ENCODE measurements around the gene USP3.

USP3 gene

GRCh38 chr15:63469984-63470383 lies 34.4 kb upstream of the USP3 start:
- no peak for ATAC-seq
- peaks cover 40% of the 10 kb centered on the region for H3K4me1 Mint-ChIP-seq
- H3K4me3 Mint-ChIP-seq, result no peak overlapping the region

GRCh38 chr15:63473007-63473748 lies 31.2 kb upstream of the USP3 start:
- DNase-seq (ENCODE audit: low spot score in 2 of 2) (no peak), ATAC-seq (peak; percentile 5)
- peak overlapping the region; percentile 54 for H3K4me3 Mint-ChIP-seq
- no peaks in the 10 kb centered on the region for H3K36me3 Mint-ChIP-seq
- no peaks in the 10 kb centered on the region for H3K9me3 Mint-ChIP-seq
- peak overlapping the region; percentile 89 for H3K27ac Mint-ChIP-seq
- H3K4me1 Mint-ChIP-seq, result peaks cover 33% of the 10 kb centered on the region

More at GRCh38 chr15:63469984-63470383, 34.4 kb upstream of the USP3 start:
- Mint-ChIP-seq H3K27ac (peak overlapping the region; percentile 41), H3K9me3 (no peaks in the 10 kb centered on the region), H3K36me3 (no peaks in the 10 kb centered on the region)
- DNase-seq (ENCODE audit: low spot score in 2 of 2), result no peak

DNA sequence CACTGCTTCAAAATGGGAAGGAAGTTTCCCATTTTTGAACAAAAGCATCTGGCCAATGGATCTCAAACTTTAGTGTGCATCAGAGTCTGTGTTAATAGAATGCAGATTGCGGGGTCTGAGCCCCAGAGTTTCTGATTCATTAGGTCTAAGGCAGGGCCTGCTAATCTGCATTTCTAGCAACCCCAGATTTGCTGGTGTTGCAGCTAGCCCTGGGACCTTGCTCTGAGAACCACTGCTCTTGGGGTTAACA lies 30.7 kb upstream of the USP3 start:
- Mint-ChIP-seq H3K4me3 (peak overlapping the region; percentile 54), H3K9me3 (no peaks in the 10 kb centered on the region), H3K4me1 (peaks cover 33% of the 10 kb centered on the region), H3K36me3 (no peaks in the 10 kb centered on the region), H3K27ac (peak overlapping the region; percentile 89)
- DNase-seq (ENCODE audit: low spot score in 2 of 2) (no peak), ATAC-seq (peak; percentile 50)

GRCh38 chr15:63473999-63474809 lies 30.2 kb upstream of the USP3 start:
- H3K36me3 Mint-ChIP-seq, result no peaks in the 10 kb centered on the region
- ATAC-seq (peak; percentile 90), DNase-seq (ENCODE audit: low spot score in 2 of 2) (no peak)
- H3K9me3 Mint-ChIP-seq, result no peaks in the 10 kb centered on the region
- H3K4me1 Mint-ChIP-seq, result peaks cover 31% of the 10 kb centered on the region
- H3K4me3 Mint-ChIP-seq, result peak overlapping the region; percentile 54
- H3K27ac Mint-ChIP-seq, result peak overlapping the region; percentile 89

DNA sequence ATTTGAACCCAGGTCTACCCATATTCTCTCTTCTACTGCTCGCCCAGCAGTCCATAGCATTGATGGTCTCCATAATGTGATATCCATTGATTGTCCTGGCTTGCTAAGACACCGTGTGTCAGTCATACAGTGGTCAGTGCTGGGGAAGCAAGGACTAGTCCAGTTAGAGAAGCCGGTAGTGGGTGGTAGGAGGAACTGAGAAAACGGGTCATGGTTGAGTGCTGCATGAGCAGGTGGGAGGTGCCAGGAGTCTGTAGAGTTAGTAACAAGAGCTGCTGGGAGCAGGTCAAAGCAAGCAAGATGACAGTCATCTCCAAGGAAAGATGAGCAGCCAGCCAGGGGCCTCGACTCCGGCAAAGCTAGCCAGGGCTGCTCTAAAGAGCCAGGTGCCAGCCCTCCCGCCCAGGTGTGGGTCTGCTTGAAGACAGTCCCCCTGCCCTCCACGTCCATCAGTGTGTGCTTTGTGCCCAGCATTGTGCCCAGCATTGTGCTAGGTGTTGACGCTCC lies 29.5 kb upstream of the USP3 start:
- Mint-ChIP-seq H3K4me3 (no peak overlapping the region), H3K36me3 (no peaks in the 10 kb centered on the region), H3K9me3 (no peaks in the 10 kb centered on the region), H3K4me1 (peaks cover 34% of the 10 kb centered on the region), H3K27ac (peak overlapping the region; percentile 89)
- ATAC-seq (peak; percentile 52), DNase-seq (ENCODE audit: low spot score in 2 of 2) (no peak)

DNA sequence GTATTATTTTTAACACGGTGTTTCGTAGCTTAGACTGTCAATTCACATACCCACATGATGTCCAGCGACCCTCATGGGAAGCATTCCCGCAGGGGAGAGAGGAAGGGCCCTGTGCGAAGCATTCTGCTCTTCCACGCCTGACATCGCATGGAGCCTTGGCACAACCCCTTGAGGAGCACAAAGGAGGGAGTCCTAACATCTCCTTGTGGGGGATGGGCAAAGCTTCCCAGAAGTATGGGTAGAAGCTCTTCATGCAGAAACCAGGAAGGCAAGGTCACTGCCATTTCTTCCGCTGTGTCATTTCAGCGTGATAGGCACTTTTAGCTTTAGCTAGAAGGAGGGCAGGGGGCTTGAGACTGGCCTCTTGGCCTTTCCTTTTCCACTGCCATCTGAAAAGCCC lies 28.7 kb upstream of the USP3 start:
- Mint-ChIP-seq H3K36me3 (no peaks in the 10 kb centered on the region), H3K27ac (no peak overlapping the region), H3K9me3 (no peaks in the 10 kb centered on the region), H3K4me3 (no peak overlapping the region), H3K4me1 (peaks cover 43% of the 10 kb centered on the region)
- ATAC-seq (no peak), DNase-seq (ENCODE audit: low spot score in 2 of 2) (no peak)

DNA sequence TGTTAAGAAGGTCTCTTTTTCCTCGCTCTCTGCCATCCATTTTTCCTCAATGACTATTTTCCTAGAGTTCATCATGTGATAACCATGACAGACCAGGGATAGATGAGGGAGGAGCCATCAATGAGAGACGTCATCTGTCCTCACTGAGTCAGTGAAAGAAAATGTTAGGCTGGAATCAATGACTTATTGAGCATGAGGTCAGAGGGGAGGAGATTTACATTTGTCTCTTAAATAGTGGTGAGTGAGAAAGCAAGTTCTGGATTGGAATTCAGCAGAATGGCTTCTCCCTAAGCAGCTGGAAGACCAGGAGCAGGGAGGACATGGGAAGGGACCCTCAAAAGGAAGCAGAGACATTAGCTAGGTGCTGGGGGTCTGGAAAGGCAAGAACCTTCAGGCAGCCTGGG lies 28.2 kb upstream of the USP3 start:
- ATAC-seq (no peak), DNase-seq (ENCODE audit: low spot score in 2 of 2) (no peak)
- Mint-ChIP-seq H3K9me3 (no peaks in the 10 kb centered on the region), H3K27ac (no peak overlapping the region), H3K36me3 (no peaks in the 10 kb centered on the region), H3K4me3 (no peak overlapping the region), H3K4me1 (peaks cover 48% of the 10 kb centered on the region)

DNA sequence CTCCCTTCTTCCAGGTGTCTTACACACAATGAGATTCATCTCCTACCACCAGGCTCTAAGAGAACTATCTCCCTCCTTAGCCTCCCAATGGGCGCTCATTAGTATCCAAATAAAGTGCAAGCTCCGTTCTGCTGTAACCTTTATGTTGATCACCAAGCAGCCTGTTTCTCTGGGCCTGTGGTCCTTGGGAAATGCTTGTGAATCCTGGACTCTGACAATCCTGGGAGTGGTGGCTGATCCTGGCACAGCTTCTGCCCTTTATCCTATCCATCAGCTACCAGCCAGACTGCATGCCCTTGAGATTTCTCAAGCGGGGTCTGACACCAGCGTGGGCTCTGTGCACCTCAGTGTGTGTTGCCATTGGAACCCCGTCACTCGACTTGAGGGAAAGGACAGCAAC lies 26.1 kb upstream of the USP3 start:
- no peak for ATAC-seq
- no peak for DNase-seq (ENCODE audit: low spot score in 2 of 2)
- Mint-ChIP-seq H3K4me1 (peaks cover 46% of the 10 kb centered on the region), H3K9me3 (no peaks in the 10 kb centered on the region), H3K36me3 (no peaks in the 10 kb centered on the region), H3K4me3 (no peak overlapping the region), H3K27ac (peak overlapping the region; percentile 68)

- H3K4me3 Mint-ChIP-seq, result no peak overlapping the region
- no peak for DNase-seq (ENCODE audit: low spot score in 2 of 2)
- H3K27ac Mint-ChIP-seq, result peak overlapping the region; percentile 68
- H3K36me3 Mint-ChIP-seq, result no peaks in the 10 kb centered on the region
- H3K9me3 Mint-ChIP-seq, result no peaks in the 10 kb centered on the region
- H3K4me1 Mint-ChIP-seq, result peaks cover 40% of the 10 kb centered on the region
- ATAC-seq, result no peak
Observed at GRCh38 chr15:63480441-63480821, 24.0 kb upstream of the USP3 start.

- Mint-ChIP-seq H3K9me3 (no peaks in the 10 kb centered on the region), H3K4me1 (peaks cover 40% of the 10 kb centered on the region), H3K4me3 (no peak overlapping the region), H3K36me3 (no peaks in the 10 kb centered on the region), H3K27ac (peak overlapping the region; percentile 68)
- DNase-seq (ENCODE audit: low spot score in 2 of 2) (no peak), ATAC-seq (peak; percentile 84)
Observed at GRCh38 chr15:63481105-63481810, 23.1 kb upstream of the USP3 start.

GRCh38 chr15:63482874-63483323 lies 21.5 kb upstream of the USP3 start:
- H3K4me1 Mint-ChIP-seq, result peaks cover 48% of the 10 kb centered on the region
- no peaks in the 10 kb centered on the region for H3K36me3 Mint-ChIP-seq
- no peak overlapping the region for H3K27ac Mint-ChIP-seq
- H3K4me3 Mint-ChIP-seq, result no peak overlapping the region
- DNase-seq (ENCODE audit: low spot score in 2 of 2), result no peak
- no peak for ATAC-seq
- H3K9me3 Mint-ChIP-seq, result no peaks in the 10 kb centered on the region

DNA sequence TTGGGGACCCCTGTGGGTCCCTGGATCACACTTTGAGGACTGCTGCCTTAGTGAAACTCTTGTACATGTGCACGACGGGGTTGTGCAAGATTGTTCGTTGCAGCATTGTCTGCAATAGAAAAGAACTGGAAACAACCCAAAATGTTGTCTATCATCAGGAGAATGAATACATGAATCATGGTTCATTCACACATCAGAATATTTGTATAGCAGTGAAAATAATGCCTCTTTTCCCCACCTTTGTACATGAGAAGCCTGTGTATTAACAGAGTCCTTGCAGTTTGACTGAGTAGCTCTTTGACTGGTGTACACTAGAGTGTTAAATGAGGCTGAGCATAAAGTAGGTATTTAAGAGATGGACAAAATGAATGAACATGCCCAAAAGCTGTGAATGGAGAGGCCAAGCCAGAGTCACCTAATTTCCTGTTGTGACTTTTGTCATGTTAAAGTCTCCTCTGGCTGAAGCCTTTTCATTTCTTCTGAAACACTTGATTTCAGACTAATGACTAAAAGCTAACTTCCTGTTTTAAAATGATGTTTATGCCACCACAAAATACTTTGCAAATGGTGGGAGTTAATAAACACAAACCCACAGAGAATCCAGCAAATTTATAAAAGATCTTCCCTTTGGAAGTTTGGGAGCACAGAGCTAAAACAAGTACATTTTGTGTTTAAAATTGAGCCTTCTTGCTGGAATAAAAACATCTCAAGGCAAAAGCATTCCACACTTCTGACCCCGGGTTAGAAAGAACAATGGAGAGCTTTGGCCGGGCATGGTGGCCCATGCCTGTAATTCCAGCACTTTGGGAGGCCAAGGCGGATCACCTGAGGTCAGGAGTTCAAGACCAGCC lies 20.6 kb upstream of the USP3 start:
- ATAC-seq (peak; percentile 43), DNase-seq (ENCODE audit: low spot score in 2 of 2) (no peak)
- Mint-ChIP-seq H3K4me3 (no peak overlapping the region), H3K36me3 (no peaks in the 10 kb centered on the region), H3K4me1 (peaks cover 48% of the 10 kb centered on the region), H3K9me3 (no peaks in the 10 kb centered on the region), H3K27ac (no peak overlapping the region)

DNA sequence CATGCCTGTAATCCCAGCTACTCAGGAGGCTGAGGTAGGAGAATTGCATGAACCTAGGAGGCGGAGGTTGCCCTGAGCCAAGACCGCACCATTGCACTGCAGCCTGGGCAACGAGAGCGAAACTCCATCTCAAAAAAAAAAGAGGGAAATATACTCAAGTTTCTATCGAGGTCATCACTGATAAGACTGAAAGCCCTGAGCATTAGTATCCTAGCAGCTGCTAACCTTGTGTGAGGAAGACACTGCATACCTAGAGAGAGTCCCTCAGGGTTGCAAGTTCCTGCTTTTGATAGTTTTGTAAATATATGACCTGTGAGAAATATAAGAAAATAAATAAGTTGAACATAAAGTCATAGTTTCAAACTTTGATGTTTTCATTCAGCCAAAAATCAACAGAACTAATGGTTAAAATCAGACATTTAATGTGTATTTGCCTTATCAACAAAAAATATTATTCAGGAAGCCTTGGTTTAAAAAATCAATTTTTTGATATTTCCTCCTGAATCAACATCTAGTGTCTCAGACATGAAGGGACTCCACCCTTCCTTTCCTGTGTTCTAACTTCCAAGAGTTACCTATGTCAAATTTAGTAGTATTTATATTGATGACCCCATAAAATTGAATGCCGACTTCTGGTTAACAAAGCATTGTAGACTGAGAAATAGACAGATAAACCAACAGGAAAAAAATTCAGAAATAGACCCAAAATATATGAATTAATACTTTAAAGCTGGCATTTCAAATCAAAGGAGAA lies 19.8 kb upstream of the USP3 start:
- H3K4me1 Mint-ChIP-seq, result peaks cover 41% of the 10 kb centered on the region
- DNase-seq (ENCODE audit: low spot score in 2 of 2) (no peak), ATAC-seq (no peak)
- no peaks in the 10 kb centered on the region for H3K36me3 Mint-ChIP-seq
- H3K4me3 Mint-ChIP-seq, result no peak overlapping the region
- no peaks in the 10 kb centered on the region for H3K9me3 Mint-ChIP-seq
- H3K27ac Mint-ChIP-seq, result no peak overlapping the region

DNA sequence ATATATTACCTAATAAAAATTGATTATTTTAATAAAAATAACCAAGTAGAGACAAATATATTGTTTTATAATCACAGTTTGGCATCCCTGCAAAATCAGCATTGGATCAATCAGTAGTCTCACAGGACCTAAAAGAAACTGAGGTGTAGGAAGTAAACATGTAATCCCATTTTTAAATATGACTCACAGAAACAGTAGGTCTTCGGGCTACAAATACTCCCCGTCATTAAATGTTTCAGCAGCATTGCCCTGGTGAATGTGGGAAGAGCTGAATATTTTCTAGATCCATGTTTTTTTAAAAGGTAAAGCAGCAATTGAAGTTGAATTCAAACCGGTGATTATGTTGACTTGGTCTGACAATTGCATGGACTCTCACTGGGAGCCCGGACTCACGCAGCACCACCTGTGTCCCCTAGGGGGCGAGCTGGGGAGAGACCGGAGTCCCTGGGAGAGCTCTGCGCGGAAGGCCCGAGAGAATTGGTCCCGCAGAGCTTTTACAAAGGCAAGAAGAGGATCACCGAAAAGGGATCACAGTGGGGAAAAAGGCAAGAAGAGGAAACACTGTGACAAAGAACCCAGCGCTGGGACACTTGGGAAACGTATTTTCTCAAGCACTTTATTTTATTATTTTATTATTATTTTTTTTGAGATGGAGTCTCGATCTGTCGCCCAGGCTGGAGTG lies 17.2 kb upstream of the USP3 start:
- ATAC-seq, result peak; percentile 89
- Mint-ChIP-seq H3K36me3 (no peaks in the 10 kb centered on the region), H3K4me3 (peak overlapping the region; percentile 56), H3K9me3 (no peaks in the 10 kb centered on the region), H3K4me1 (peaks cover 30% of the 10 kb centered on the region), H3K27ac (peak overlapping the region; percentile 60)
- peak; percentile 94 to 97 for DNase-seq (ENCODE audit: low spot score in 2 of 2)
